ENCODE data around the gene NPAS3. TPM values are rescaled to one million over a fixed set of nuclear protein-coding genes. Genes with fewer than 3 reads are reported as not detected.

Gene NPAS3
- total RNA-seq, 1 experiment from 2014 or later: 0.36 TPM

GRCh38 chr14:33634631-33635030 is 696.0 kb downstream of the NPAS3 start:
- Histone ChIP-seq H3K79me2 (ENCODE audit: low read length) (no peaks in the 10 kb centered on the region), H4K20me1 (ENCODE audit: low read length) (no peaks in the 10 kb centered on the region), H3K27ac (ENCODE audit: low read length) (no peak overlapping the region), H3K4me3 (ENCODE audit: low read length) (no peak overlapping the region), H2AFZ (ENCODE audit: low read length) (no peak overlapping the region), H3K4me2 (ENCODE audit: low read length) (no peak overlapping the region), H3K9me2 (replicated peaks; ENCODE audit: low read length) (no peaks in the 10 kb centered on the region), H3K9ac (ENCODE audit: low read length) (no peak overlapping the region), H3F3A (ENCODE audit: low read length, unreplicated experiment) (no peaks in the 10 kb centered on the region), H3K36me3 (ENCODE audit: low read depth, low read length) (no peaks in the 10 kb centered on the region), H3K27me3 (ENCODE audit: low read length) (no peaks in the 10 kb centered on the region), H3K4me1 (ENCODE audit: insufficient read depth, low read length) (no peaks in the 10 kb centered on the region), H3K9me3 (ENCODE audit: low read length) (no peaks in the 10 kb centered on the region)
- intact Hi-C loops (cut with micrococcal nuclease): no loop called here
- DNase-seq: peak; percentile 19
- BruUV-seq (replicated peaks): no TSS peak
- no peak for ATAC-seq
- TF ChIP-seq CTCF (conservative IDR thresholded peaks at IDR 0.05; ENCODE audit: low read depth, low read length) (no peak), EZH2phosphoT487 (IDR thresholded peaks at IDR 0.05; ENCODE audit: borderline replicate concordance, low read length) (no peak), EZH2 (IDR thresholded peaks at IDR 0.05; ENCODE audit: low read length, unreplicated experiment) (no peak)
- POLR2A ChIA-PET (ENCODE audit: unreplicated experiment): no interaction called here
- CTCF ChIA-PET: no interaction called here

- POLR2A ChIA-PET (ENCODE audit: unreplicated experiment): no interaction called here
- no peaks in the 10 kb centered on the region for H3K27me3 ChIP-seq (ENCODE audit: low read length)
- no peak for TF ChIP-seq EZH2 (IDR thresholded peaks at IDR 0.05; ENCODE audit: low read length, unreplicated experiment)
Observed at GRCh38 chr14:33636716-33637115, 698.0 kb downstream of the NPAS3 start.

DNA sequence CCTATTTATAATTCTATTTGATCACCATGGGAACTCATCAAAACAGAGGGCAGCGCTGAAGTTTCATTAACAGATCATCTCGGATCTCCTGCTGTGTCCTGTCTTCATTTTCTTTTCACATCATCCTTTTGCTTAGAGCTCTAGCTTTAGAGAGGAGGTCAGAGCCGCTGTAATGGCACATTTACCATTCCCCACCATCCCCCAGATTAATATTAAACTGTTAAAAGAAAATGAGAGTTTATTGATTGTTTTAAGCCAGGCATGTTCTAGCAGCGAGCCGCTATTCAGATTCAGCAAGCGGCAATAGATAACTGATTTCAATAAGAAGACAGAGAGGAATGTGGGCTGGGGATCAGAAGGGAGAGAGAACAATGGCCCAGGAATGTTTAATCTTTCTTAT is 703.4 kb downstream of the NPAS3 start:
- no peaks in the 10 kb centered on the region for H3K27me3 ChIP-seq (ENCODE audit: low read length)
- ChIA-PET CTCF (no interaction called here), POLR2A (ENCODE audit: unreplicated experiment) (no interaction called here)
- peaks cover 4% of the 10 kb centered on the region for H3F3A ChIP-seq (ENCODE audit: low read length, unreplicated experiment)
- H3K36me3 ChIP-seq (ENCODE audit: low read depth, low read length): no peaks in the 10 kb centered on the region
- H3K9me3 ChIP-seq (ENCODE audit: low read length): no peaks in the 10 kb centered on the region
- H3K9ac ChIP-seq (ENCODE audit: low read length): no peak overlapping the region
- no peaks in the 10 kb centered on the region for H3K79me2 ChIP-seq (ENCODE audit: low read length)
- H3K4me2 ChIP-seq (ENCODE audit: low read length): no peak overlapping the region
- no peak overlapping the region for H2AFZ ChIP-seq (ENCODE audit: low read length)
- peaks cover 22% of the 10 kb centered on the region for H3K4me1 ChIP-seq (ENCODE audit: insufficient read depth, low read length)
- intact Hi-C loops (cut with micrococcal nuclease): no loop called here
- no peaks in the 10 kb centered on the region for H4K20me1 ChIP-seq (ENCODE audit: low read length)
- no peak for ATAC-seq
- TF ChIP-seq CTCF (conservative IDR thresholded peaks at IDR 0.05; ENCODE audit: low read depth, low read length) (no peak), EZH2phosphoT487 (IDR thresholded peaks at IDR 0.05; ENCODE audit: borderline replicate concordance, low read length) (no peak), EZH2 (IDR thresholded peaks at IDR 0.05; ENCODE audit: low read length, unreplicated experiment) (no peak)
- no peak overlapping the region for H3K27ac ChIP-seq (ENCODE audit: low read length)
- H3K9me2 ChIP-seq (replicated peaks; ENCODE audit: low read length): no peaks in the 10 kb centered on the region
- DNase-seq: no peak
- no peak overlapping the region for H3K4me3 ChIP-seq (ENCODE audit: low read length)
- no TSS peak for BruUV-seq (replicated peaks)

More at GRCh38 chr14:33636716-33637115, 698.0 kb downstream of the NPAS3 start:
- Histone ChIP-seq H4K20me1 (ENCODE audit: low read length) (no peaks in the 10 kb centered on the region), H3K4me1 (ENCODE audit: insufficient read depth, low read length) (no peaks in the 10 kb centered on the region), H3K27ac (ENCODE audit: low read length) (no peak overlapping the region), H3K79me2 (ENCODE audit: low read length) (no peaks in the 10 kb centered on the region), H3K4me3 (ENCODE audit: low read length) (no peak overlapping the region), H2AFZ (ENCODE audit: low read length) (no peak overlapping the region), H3K4me2 (ENCODE audit: low read length) (no peak overlapping the region), H3K9me2 (replicated peaks; ENCODE audit: low read length) (no peaks in the 10 kb centered on the region), H3K36me3 (ENCODE audit: low read depth, low read length) (no peaks in the 10 kb centered on the region), H3K9me3 (ENCODE audit: low read length) (no peaks in the 10 kb centered on the region), H3K9ac (ENCODE audit: low read length) (no peak overlapping the region), H3F3A (ENCODE audit: low read length, unreplicated experiment) (no peaks in the 10 kb centered on the region)
- CTCF ChIA-PET: no interaction called here
- intact Hi-C loops (cut with micrococcal nuclease): no loop called here
- BruUV-seq (replicated peaks): no TSS peak
- ATAC-seq (no peak), DNase-seq (no peak)

Measured in PC-3 (cell line).